Erythroblast (primary cell): ENCODE measurements around the gene COA1.
"Not testable (repeated sequence)": the region's sequence is repeated elsewhere in the genome, so short reads cannot be mapped to it uniquely, and the experiment has no call there.

Experiments used
- GATA1 ChIP-seq: IDR thresholded peaks from 2 replicates; pipeline ENCODE4 v1.6.1; 2011; ENCODE audit warnings: low read depth, mild to moderate bottlenecking, control low read depth, low read length, moderate library complexity
- POLR2A ChIP-seq: IDR thresholded peaks from 2 replicates; pipeline ENCODE4 v1.6.1; 2011; ENCODE audit warnings: mild to moderate bottlenecking, low read length

GRCh38 chr7:43687866-43688265 lies 41.5 kb downstream of the COA1 start:
- not testable (repeated sequence) for TF ChIP-seq POLR2A, GATA1
